ENCODE measurements around the gene F13B.
"Not testable (repeated sequence)": the region's sequence is repeated elsewhere in the genome, so short reads cannot be mapped to it uniquely, and the experiment has no call there.

The F13B gene, protein sequence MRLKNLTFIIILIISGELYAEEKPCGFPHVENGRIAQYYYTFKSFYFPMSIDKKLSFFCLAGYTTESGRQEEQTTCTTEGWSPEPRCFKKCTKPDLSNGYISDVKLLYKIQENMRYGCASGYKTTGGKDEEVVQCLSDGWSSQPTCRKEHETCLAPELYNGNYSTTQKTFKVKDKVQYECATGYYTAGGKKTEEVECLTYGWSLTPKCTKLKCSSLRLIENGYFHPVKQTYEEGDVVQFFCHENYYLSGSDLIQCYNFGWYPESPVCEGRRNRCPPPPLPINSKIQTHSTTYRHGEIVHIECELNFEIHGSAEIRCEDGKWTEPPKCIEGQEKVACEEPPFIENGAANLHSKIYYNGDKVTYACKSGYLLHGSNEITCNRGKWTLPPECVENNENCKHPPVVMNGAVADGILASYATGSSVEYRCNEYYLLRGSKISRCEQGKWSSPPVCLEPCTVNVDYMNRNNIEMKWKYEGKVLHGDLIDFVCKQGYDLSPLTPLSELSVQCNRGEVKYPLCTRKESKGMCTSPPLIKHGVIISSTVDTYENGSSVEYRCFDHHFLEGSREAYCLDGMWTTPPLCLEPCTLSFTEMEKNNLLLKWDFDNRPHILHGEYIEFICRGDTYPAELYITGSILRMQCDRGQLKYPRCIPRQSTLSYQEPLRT

DNA sequence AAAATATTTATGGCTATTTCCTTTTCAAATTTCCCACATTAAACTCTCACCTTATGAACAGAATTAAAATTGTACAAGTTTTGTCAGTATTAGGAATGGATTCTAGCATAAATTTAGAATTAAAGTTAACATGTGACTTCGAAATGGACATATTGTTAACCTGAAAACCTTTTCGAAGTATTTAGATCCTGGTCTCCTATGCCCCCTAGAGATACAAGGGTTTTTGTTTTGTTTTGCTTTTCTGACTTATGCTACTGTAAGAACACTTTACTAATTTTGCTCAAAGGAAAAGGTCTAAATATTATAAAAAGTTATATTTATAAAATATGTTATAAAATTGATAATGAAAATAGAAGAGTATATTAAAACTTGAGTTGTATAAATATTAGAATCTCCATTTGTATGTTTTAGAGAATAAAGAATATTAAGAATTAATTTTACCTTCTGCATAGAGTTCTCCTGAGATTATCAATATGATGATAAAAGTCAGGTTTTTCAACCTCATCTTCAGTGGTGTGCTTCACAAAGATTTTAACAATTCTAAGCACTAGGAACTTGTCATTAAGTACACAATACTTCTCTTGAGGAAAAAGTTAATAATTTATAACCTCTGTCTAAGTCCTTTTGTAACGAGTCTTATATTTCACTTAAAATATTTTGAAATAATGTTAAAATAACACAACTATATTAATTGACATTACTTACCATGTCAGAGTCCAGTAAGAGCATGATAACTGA is at the start of gene F13B:
Gene F13B, minus strand, starts transcription at position 542 of the 738 bp plus-strand sequence. Its CDS starts 37 bp downstream, at position 505.
- DNase-seq: no peak

DNA sequence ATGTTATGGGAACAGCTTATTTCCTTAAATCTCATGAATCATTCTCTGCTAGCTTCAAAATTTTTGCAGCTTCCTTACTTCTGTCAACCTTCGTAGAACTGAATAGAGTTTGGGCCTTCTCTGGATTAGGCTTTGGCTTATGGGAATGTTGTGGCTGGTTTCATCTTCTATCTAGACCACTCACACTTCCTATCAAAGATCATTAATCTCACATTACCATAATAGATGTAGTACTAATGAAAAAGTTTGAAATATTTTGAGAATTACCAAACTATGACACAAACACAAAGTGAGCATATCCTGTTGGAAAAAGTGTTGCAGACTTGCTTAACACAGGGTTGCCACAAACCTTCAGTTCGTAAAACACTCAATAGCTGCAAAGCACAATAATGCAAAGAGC is 49.1 kb upstream of the F13B start:
- no peak for DNase-seq

DNA sequence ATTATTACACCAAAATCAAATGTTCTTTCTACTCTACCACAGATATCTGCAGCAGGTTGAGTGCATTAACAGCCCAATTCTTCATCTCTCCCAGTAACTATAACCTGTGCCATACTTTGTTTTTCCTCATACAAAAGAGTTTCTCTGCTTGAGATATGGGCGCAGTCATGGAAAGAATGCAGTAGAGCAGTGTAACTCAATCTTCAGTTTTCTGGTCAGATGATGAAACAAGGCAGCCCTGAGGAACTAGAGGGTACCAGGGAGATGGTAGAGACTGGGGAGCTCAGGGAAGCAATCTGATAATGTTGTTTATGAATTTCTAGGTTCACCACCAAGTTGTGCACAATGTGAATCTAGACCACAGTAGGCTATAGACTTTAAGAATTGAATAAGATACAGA is 39.8 kb upstream of the F13B start:
- DNase-seq: no peak

DNA sequence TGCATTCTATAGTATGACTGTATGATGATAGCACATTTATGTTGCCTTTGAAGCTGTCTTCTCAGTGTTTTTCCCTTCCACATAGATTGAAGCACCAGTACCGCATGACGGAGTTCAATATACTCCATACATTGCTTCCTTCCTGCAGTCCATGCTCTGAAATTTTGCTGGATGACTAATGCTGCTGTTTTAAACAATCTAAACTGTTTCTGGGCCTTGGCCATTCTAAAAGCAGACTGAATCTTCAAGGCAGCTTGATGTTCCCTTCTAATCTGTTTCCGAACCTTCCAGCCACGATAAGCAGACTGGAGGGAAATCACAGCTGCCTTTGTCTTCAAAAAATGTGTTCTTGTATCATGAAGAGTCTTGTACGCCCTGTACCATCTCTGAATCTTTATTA is 36.2 kb upstream of the F13B start:
- peak; percentile 23 for DNase-seq

DNA sequence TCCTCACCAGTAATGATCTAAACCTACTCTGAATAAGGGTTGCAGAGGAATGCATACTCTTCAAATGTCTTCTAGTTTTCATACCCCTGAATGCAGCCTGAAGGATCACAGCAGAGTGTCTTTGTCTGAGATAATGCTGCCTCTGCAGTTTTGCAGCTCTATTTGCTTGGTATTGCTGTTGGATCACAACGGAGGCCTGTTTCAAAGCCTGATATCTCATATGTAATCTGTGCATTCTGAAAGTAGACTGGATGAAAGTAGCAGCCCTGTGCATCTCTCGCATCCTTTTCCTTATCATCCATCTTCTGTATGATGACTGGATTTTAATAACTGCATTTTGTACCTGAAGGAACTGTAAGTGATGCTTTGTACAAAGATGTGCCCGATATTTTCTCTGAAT is 34.9 kb upstream of the F13B start:
- no peak for DNase-seq

DNA sequence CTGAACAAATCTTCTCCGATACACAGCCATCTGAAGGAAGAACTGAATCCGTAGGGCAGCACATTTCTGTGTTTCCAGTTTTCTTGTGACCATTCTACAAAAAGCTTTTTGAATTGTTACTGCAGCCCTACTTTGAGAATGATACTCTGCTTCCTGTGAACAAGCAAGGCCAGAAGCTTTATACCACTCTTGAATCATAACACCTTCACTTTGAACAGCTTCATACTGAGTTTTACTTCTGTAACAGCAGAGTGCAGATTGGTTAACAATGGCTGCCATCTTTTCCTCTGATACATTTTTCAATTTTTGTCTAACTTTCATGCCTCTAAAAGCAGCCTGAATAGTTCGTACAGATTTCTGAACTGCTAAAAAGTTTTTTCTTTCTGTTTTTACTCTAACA is 33.6 kb upstream of the F13B start:
- no peak for DNase-seq

DNA sequence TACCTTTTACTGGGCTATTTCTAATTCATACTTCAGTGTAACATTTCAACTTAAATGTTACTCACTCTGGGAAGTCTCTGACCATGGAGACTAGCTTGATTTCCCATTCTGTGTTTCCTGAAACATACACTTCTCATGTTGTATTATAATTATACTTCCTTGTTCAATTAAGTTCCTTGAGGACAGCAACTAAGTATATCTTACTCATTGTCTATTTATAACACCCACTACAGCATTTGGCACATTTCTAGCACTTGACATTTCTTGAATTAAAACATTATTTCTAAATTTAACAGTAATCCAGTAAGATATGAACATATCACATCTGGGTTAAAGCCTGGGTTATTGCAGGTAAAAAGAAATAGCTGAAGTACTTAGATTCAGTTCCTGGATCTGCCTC is 32.4 kb upstream of the F13B start:
- no peak for DNase-seq

DNA sequence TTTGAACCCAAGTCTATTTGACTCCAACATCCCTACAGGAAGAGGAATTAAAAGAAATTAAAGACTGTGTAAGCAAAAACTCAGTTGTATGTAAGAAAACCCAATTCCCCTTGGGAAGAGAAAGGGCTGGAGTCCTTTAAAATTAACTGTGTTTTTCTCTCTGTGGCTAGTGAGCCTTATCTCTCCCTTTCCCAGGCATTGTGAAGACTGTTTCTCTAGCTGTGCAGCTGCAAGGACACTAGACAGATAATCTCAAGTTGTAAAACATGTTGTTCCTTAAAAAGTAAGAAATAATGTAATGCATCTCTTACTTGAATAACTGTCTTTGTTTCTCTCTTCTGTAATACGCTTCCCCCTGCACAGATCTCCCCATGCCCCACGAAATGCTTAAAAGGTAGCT is 29.9 kb upstream of the F13B start:
- not testable (repeated sequence) for DNase-seq

DNA sequence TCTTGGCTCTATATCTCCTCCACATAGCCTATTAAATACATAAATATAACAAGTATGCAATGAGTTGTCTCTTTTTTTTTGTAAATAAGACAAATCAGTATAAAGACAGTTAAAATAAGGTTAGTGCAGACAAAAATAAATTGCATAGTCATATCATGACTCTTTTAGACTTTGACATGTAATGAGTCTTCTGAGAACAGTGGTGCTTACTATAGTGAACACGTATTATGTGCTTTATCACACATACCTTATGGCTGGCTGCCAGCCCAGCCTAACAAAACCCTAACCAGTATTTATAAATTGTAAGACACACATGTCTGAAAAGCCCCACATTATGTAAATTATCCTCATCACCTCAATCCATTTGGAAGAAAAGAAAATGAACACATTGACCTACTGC is 29.1 kb upstream of the F13B start:
- DNase-seq: peak; percentile 7

DNA sequence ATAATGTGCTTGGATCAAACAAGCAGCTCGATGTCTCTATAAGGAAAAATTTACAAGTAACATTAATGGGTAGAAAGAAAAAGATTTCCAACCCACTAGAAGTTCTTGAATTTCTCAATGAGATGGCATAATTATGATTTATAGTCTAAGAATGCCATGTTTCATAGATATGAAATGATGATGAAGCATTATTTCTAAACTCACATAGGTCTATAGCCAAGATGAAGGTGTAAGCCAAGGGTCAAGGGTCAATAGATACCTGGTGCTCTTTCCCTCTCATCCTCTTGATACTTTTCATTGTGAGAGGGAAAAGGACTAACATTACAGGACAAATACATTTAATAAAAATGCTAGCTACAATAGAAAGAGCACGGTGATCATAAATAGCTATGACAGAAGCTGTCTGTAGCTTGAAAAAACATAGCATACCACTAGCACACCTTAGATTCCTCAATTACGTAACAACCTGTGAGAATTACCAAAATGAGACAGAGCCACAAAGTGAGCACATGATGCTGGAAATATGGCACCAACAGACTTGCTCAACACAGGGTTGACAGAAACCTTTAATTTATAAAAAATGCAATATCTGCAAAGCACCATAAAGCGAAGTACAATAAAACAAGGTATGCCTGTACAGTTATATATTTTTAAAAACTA is 26.3 kb upstream of the F13B start:
- no peak for DNase-seq

DNA sequence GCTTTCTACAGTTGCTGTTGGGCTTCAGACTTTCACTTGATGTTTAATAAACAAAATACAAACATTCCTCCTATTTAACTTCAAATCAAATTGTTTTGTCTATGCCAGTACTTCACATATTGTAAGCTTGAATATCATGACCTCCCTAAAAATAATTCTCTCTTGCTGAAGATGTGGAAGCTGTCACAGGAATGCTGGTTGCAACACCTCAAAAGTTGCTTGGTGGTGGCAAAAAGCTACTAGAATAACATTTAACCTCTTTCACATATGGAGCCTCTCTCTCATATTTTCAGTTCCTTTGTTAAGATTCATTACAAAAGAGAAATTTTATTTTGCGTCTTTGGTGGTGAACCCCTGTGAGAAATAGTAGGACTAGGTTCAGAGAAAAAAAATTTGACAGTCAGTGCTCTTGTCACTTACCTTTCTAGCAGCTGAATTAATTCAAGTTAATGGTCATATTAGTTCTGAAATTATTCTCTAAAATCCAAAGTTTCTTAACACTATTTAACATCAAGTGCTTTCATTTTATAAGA is 25.5 kb upstream of the F13B start:
- no peak for DNase-seq

DNA sequence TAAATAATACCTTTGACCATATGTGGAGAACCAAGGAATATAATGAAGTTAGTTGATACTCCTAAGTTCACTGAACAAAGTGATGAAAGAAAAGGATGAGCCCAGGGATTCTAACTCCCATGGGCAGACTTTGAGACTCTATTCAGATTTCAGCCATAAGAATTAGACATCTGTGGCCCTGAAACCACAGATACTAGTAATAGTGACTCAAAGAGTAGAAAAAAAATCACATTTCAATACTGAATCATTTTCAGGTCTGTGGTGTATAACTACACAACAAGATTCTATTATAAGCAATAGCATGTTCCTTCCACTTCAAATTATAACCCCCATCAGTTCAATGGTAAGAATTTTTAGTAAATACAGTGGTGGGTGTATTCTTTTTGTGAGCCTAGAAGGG is 16.4 kb upstream of the F13B start:
- no peak for DNase-seq

DNA sequence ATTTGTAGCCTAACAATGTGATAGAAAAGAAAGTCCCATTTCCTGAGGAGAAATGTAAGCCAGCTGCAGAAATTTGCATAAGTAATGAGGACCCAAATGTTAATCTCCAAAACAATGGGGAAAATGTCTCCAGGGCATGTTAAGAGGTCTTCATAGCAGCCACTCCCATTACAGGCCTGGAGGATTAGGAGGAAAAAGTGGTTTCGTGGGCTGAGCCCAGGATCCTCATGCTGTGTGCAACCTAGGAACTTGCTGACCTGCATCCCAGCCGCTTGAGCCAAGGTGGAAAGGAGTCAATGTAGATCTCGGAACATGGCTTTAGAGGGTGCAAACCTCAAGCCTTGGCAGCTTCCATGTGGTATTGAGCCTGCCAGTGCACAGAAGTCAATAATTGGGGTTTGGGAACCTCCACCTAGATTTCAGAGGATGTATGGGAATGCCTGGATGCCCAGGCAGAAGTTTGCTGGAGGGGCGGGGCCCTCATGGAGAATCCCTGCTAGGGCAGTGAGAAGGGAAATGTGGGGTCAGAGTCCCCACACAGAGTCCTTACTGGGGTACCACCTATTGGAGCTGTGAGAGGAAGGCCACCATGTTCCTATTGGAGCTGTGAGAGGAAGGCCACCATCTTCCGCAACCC is 14.2 kb upstream of the F13B start:
- no peak for DNase-seq

DNA sequence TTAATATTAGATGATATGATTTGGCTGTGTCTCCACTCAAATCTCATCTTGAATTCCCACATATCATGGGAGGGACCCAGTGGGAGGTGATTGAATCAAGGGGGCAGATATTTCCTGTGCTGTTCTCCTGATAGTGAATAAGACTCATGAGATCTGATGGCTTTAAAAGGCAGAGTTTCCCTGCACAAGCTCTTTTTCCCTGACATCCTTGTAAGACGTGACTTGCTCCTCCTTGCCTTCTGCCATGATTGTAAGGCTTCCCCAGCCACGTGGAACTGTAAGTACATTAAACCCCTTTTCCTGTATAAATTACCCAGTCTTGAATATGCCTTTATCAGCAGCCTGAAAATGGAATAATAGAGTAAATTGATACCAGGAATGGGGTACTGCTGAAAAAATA is 13.3 kb upstream of the F13B start:
- no peak for DNase-seq

DNA sequence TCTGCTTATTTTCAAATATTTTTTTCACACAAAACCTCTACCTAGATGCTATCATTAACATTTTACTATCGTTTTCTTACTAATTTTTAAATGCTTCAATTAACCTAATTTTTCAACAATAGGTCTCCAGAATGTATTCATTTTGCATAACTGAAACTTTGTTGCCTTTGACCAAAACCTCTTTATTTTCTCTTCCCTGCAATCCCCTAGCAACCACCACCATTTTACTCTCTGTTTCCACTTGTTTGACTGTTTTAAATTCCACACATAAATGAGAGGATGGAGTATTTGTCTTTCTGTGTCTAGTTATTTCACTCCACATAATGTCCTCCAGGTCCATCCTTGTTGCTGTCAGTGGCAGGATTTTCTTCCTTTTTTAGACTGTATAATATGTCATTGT is 9.5 kb upstream of the F13B start:
- no peak for DNase-seq

DNA sequence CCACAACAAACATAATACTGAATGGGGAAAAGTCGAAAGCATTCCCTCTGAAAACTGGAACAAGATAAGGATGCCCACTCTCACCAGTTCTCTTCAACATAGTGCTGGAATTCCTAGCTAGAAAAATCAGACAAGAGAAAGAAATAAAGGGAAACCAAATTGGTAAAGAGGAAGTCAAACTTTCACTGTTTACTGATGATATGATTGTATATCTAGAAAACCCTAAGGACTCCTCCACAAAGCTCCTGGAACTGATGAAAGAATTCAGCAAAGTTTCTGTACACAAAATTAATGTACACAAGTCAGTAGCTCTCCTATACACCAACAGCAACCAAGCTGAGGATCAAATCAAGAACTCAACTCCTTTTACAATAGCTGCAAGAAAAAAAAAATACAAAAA is 6.9 kb upstream of the F13B start:
- no peak for DNase-seq

DNA sequence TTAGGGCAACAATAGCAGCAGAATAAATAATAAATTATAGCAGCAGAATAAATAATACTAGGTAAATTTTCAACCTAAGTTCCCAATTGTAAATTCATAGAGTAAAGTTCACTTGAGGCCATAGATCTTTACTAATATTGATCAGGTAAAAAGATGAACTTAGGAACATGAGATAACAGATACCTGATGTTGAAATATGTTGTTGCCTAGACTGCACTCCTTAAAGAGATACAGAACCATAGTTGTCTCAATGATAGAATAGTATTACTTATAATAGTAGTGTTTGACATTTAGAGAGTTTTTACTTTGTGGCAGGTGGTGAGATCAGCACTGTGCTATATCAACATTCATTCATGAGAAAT is 378 bp upstream of the F13B start:
- DNase-seq: no peak

DNA sequence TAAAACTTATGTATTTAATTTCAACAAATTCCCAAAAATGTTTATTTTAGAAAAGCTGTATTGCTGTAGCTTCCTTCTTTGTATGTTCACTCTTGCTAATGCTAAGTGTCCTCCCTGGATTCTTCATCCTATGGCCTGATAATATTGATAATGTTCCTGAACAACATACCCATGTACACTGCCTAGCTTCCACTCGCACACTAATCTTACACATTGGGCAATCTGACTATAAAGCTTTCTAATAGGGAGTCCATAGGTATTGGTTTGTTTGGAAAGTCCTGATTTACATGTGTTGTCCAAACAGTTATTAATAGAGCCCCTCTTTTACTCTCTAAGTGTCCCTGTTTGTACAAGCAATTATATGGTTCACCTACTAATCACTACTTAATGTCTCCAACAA is 783 bp downstream of the F13B start:
- no peak for DNase-seq

DNA sequence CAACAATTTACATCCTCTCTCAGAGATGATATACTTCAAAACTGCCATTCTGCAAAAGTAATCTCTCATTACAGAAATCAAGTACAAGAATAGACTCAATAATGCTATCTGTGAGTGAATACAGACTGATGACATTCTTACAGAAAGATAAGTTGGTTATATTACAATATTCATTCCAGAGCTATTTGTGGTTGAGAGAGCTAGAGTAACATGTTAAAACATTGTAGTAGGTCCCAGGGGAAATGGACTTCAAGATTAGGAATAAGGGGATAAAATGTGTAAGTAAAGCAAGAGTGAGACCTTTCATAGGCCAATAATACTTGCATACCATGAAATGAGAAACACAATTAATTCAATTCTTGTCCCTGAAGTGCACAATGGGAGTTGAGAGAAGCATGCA is 1.5 kb downstream of the F13B start:
- peak; percentile 84 for DNase-seq

DNA sequence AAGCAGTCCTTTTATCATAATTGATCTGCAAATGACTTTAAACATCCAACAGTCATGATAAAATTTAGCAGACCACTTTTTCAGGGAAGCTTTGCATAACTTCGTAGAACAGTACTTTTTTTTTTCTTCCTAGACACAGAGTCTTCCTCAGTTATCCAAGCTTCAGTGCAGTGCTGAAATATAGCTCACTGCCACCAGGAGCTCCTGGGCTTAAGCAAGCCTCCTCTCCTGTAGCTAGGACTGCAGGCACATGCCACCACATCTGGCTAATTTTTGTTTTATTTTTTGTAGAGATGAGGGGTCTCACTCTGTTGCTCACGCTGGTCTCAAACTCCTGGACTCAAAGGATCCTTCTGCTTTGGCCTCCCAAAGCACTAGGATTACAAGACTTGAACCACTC is 3.8 kb downstream of the F13B start:
- DNase-seq: no peak

DNA sequence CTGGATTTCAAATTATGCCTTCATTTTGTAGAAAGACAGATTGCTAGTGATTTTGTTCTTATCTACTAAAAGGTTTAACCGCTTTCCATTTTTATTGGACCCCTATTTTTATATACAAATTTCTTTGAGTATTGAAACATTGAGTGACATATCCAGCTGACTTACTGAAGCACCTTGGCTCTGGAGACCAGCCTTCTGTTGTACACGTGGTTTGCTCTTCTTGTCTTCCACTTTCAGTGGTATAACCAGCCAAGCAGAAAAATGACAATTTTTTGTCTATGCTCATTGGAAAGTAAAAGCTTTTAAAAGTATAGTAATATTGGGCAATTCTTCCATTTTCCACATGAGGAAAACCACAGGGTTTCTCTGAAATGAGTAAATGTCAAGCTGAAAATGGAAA is 4.4 kb downstream of the F13B start:
- DNase-seq: no peak

DNA sequence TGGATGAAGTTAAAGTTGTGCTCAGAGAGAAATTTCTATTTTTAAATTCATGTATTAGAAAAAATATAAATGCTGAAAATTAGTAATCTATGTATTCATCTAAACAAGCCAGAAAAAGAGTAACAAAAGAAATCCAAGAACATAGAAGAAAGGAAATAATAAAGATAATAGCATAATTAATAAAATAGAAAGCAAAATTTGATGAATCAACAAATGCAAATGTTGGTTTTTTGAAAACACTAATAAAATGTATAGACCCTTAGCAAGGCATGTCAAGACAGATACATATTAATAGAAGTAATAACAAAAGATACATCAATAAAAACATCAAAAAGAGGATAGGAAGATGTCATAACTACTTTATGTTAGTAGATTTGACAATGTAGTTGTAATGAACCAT is 18.0 kb downstream of the F13B start:
- no peak for DNase-seq

Measured in fibroblast of upper back skin (primary cell).